Pancreas (tissue), 10 donors: ENCODE results near the gene RAPGEF3. TPM values are rescaled to one million over a fixed set of nuclear protein-coding genes. Genes with fewer than 3 reads are reported as not detected.
A peak's percentile ranks its signal among the peaks of the same experiment; 100 is the strongest.

Source experiments
- ATAC-seq, 4 donors: fragments of 200-7000 bp; cut with Tn5 transposase; one replicate each; pipeline versions ENCODE4 v1.8.0 to v1.9.1; 2020; ENCODE audit warnings: mild to moderate bottlenecking in 4 of 4, moderate library complexity in 4 of 4
- DNase-seq, 6 donors: peaks; one replicate each; pipeline ENCODE4 v3.0.0-alpha.2; 2020
- FAIRE-seq: peaks from 2 replicates; lab custom pipeline; 2012; peaks lifted over from hg19 to GRCh38; lab: Jason Lieb, UNC
- H3K27ac ChIP-seq, 4 donors: fragments of 200-600 bp; sonication (generic); 1 replicate in 3 of 4; 2 replicates in 1 of 4; pipeline versions ENCODE4 v1.5.0 to v1.8.0; 2020
- H3K27me3 ChIP-seq, 4 donors: fragments of 200-600 bp; one replicate each; pipeline ENCODE4 v1.8.0; 2021
- H3K36me3 ChIP-seq, 3 donors: fragments of 200-600 bp; sonication (generic) in 1 of 3; one replicate each; pipeline versions ENCODE4 v1.5.0 to v1.8.0; 2020 to 2021
- H3K4me1 ChIP-seq, 3 donors: fragments of 200-600 bp; one replicate each; pipeline ENCODE4 v1.8.0; 2021
- H3K4me3 ChIP-seq, 4 donors: fragments of 200-600 bp; sonication (generic) in 2 of 4; one replicate each; pipeline versions ENCODE4 v1.5.0 to v1.8.0; 2020 to 2021
- H3K9me3 ChIP-seq, 4 donors: fragments of 200-600 bp; one replicate each; pipeline ENCODE4 v1.8.0; 2021
- WGBS, 2 donors: extraction: QIAGEN DNeasy Blood & Tissue Kit; methylation state at CpG; one replicate each; pipeline ENCODE4 v1.1.7; 2013; 5-methylcytosine and 5-hydroxymethylcytosine counted together
- intact Hi-C, 3 donors: fragments of 100-400 bp; cut with DNase I; formaldehyde crosslinking; loops; one replicate each; pipeline versions ENCODE4 v1.11.1 to v1.14.2; 2022
- polyA plus RNA-seq, 2 donors: library from polyadenylated mRNA; stranded (reverse); fragments of 200-250 nt; gene quantifications; one replicate each; pipeline ENCODE4 v1.2.3, GENCODE V29; 2013
- total RNA-seq, 6 donors: library from RNA; stranded (reverse); fragmentation: NEBNext Ultra II Directional in 4 of 6; extraction: Animal tissue kit (Norgen Biotek cat#: 25700) in 4 of 6; gene quantifications; one replicate each; pipeline versions ENCODE4 v1.2.1 to v1.2.4, GENCODE V29; 2021 to 2023
- TF ChIP-seq, protein P1 (sequence below), 4 donors: fragments of 200-600 bp; sonication (generic) in 3 of 4; IDR thresholded peaks; one replicate each; pipeline versions ENCODE4 v1.5.0 to v1.8.0; 2021; ENCODE audit warnings: antibody characterized with exemption in 4 of 4
- donor health status: healthy with polysubstance abuse.
- donor health status: DM: no; HTN: no; CAD: no; lungs with moderate emphysema.
- donor health status: DM: no; HTN: no; CAD: no.
- donor health status: control.
- donor health status: control.
- donor health status: Bipolar disorder and iron deficiency.
- donor health status: DM: yes; HTN: yes; CAD: no.
- donor health status: DM: no; HTN: no; CAD: no.
- donor health status: DM: no; HTN: no; CAD: no.
- donor health status: DM: yes; HTN: yes; CAD: no.

The RAPGEF3 gene, protein sequence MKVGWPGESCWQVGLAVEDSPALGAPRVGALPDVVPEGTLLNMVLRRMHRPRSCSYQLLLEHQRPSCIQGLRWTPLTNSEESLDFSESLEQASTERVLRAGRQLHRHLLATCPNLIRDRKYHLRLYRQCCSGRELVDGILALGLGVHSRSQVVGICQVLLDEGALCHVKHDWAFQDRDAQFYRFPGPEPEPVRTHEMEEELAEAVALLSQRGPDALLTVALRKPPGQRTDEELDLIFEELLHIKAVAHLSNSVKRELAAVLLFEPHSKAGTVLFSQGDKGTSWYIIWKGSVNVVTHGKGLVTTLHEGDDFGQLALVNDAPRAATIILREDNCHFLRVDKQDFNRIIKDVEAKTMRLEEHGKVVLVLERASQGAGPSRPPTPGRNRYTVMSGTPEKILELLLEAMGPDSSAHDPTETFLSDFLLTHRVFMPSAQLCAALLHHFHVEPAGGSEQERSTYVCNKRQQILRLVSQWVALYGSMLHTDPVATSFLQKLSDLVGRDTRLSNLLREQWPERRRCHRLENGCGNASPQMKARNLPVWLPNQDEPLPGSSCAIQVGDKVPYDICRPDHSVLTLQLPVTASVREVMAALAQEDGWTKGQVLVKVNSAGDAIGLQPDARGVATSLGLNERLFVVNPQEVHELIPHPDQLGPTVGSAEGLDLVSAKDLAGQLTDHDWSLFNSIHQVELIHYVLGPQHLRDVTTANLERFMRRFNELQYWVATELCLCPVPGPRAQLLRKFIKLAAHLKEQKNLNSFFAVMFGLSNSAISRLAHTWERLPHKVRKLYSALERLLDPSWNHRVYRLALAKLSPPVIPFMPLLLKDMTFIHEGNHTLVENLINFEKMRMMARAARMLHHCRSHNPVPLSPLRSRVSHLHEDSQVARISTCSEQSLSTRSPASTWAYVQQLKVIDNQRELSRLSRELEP
- total RNA-seq (1 to 10 TPM; 2.5 to 6.7 (median 5.0) TPM), polyA plus RNA-seq (10 to 100 TPM; 51.4 to 54.4 TPM)

DNA sequence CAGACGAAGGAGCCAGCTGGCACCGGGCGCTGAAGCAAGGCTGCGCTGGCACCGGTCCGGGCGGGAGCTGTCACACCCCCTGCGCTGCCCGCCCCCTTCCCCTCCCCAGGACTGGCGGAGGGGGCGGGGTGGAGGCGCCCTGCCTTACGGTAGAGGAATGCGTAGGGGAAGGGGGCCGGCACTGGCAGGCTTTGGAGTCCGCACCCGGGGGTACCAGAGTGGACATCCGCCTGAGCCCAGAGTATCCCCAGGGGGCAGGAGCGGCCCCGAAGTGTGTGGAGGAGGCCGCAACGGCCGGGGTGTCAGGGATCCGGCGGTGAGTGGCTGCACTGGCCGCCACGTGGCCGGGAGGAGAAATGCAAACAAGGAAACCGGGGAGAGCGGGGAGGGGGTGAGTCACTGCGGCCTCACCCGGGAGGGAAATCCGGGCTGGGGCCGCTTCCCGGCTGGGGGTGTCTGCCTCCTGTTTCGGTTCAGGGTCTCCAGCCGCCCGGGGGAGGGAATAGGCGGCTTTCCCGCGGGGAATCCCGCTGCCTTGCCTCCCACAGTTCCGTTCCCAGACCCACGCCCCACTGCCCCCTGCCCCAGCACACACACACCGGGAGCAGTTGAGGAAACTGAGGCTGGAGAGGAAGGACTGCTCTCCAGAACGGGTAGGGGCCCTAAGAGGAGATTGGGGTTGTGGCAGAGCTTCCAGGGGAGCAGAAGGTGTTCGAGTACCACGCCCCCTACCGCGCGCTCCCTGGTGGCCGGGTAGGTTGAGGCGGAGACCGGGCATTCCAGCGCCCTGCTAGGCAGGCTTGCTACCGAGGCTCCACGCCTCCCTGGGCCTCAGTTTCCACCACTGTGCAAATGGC lies at the start of gene RAPGEF3:
RAPGEF3 (minus strand) TSS at position 47 of the 857 bp plus-strand sequence. CDS start 324 bp downstream, outside the sequence.
- TF ChIP-seq, protein P1, sequence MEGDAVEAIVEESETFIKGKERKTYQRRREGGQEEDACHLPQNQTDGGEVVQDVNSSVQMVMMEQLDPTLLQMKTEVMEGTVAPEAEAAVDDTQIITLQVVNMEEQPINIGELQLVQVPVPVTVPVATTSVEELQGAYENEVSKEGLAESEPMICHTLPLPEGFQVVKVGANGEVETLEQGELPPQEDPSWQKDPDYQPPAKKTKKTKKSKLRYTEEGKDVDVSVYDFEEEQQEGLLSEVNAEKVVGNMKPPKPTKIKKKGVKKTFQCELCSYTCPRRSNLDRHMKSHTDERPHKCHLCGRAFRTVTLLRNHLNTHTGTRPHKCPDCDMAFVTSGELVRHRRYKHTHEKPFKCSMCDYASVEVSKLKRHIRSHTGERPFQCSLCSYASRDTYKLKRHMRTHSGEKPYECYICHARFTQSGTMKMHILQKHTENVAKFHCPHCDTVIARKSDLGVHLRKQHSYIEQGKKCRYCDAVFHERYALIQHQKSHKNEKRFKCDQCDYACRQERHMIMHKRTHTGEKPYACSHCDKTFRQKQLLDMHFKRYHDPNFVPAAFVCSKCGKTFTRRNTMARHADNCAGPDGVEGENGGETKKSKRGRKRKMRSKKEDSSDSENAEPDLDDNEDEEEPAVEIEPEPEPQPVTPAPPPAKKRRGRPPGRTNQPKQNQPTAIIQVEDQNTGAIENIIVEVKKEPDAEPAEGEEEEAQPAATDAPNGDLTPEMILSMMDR (IDR thresholded peaks at IDR 0.05) = peak in 3 of 4 donors; percentile 23 to 50 (median 32)
- H3K27ac ChIP-seq = peak within 1 kb of the TSS; percentile 35 to 82 (median 64)
- intact Hi-C loops = no loop called here
- H3K27me3 ChIP-seq = no peaks in the 10 kb centered on the region
- H3K9me3 ChIP-seq = no peaks in the 10 kb centered on the region
- 1% methylated on average over 50 to 57 of the region's 57 CpGs for whole genome bisulfite sequencing, 2 donors
- peaks cover 3 to 28% (median 16%) of the 10 kb centered on the region in 3 donors for H3K4me1 ChIP-seq
- peak; percentile 90 to 96 (median 92) for ATAC-seq
- H3K4me3 ChIP-seq = peak within 1 kb of the TSS; percentile 37 to 70 (median 48)
- peak; percentile 85 to 95 (median 89) for DNase-seq
- no peak for FAIRE-seq
- no peaks in the 10 kb centered on the region for H3K36me3 ChIP-seq

DNA sequence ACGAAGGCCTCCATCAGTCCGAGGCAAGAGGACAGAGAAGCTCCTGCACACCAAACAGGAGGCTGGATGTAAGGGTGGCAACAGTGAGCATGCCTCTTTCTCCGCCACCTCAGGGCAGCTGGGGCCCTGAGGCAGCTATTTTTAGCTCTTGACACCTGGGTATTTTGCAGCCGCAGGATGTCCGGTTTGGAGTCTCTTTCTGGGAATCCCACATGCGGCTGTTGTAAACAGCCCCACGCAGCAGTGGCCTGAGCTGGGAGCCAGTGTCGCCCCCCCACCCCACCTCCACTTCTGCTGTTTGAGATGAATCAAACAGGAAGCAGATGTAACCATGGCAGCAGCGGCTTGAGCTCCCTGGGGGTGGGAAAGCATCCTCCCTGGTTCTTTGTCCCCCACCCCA lies 49.4 kb upstream of the RAPGEF3 start:
- ATAC-seq (peak in 1 of 4 donors; percentile 5), DNase-seq (peak in 1 of 6 donors; percentile 44)

DNA sequence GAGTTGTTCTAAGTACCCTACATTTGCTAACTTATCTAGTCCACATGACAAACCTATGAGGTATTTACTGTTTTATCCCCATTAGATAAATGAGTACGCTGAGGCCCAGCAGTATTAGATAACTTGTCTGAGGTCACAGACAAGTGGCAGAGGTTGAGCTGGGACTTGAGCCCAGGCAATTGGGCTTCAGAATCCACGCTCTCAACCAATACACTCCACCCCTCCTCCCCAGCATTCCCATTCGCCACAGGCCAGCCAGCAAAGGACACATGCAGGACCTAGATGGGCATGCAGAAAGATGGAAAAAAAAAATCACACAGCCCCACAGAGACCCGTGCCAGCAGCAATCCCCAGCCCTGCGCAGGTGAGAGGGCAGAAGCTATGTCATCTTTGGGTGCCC lies 48.7 kb upstream of the RAPGEF3 start:
- FAIRE-seq (no peak), ATAC-seq (peak in 2 of 4 donors; percentile 5 to 9), DNase-seq (no peak)
- Histone ChIP-seq H3K27ac (peak overlapping the region in 1 of 4 donors; percentile 73), H3K4me1 (peaks cover 0 to 45% (median 7%) of the 10 kb centered on the region in 3 donors), H3K27me3 (no peaks in the 10 kb centered on the region), H3K36me3 (no peaks in the 10 kb centered on the region), H3K9me3 (no peaks in the 10 kb centered on the region), H3K4me3 (no peak overlapping the region)
- intact Hi-C loops = no loop called here
- 46 to 54% methylated on average over 5 of the region's 5 CpGs for WGBS, 2 donors
- TF ChIP-seq, protein P1 (IDR thresholded peaks at IDR 0.05) = no peak

More for the DNA sequence above, 49.4 kb upstream of the RAPGEF3 start:
- Histone ChIP-seq H3K27me3 (no peaks in the 10 kb centered on the region), H3K27ac (peak overlapping the region in 2 of 4 donors; percentile 50 to 73), H3K4me1 (peaks cover 0 to 41% (median 10%) of the 10 kb centered on the region in 3 donors), H3K9me3 (no peaks in the 10 kb centered on the region), H3K36me3 (no peaks in the 10 kb centered on the region), H3K4me3 (no peak overlapping the region)
- 60 to 67% methylated on average over 9 of the region's 9 CpGs for WGBS, 2 donors
- TF ChIP-seq, protein P1 (IDR thresholded peaks at IDR 0.05) = no peak
- no peak for FAIRE-seq
- intact Hi-C loops = no loop called here

DNA sequence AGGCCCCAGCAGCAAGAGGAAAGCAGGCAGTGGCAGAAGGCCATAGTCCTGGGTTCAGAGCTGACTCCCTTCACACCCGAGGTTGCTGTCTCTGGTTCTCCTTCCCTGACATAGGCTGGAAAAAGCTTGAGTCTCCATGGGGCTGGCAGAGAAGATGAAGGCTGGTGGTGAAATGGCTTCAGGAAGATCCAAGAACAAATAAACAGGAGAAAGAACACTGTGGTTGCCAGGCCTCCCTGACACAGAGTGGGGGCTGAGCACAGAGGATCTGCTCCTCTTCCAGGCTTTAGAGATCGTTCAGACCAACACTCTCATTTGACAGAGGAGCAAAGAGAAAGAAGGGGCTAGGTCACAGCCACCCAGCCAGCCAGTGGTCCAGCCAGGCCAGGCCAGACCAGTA lies 46.7 kb upstream of the RAPGEF3 start:
- FAIRE-seq (no peak), DNase-seq (no peak), ATAC-seq (no peak)
- Histone ChIP-seq H3K4me3 (no peak overlapping the region), H3K27me3 (no peaks in the 10 kb centered on the region), H3K27ac (no peak overlapping the region), H3K9me3 (no peaks in the 10 kb centered on the region), H3K4me1 (peaks cover 0 to 41% (median 0%) of the 10 kb centered on the region in 3 donors), H3K36me3 (no peaks in the 10 kb centered on the region)
- WGBS, 2 donors = 67 to 82% methylated on average over 2 of the region's 2 CpGs
- TF ChIP-seq, protein P1 (IDR thresholded peaks at IDR 0.05) = no peak
- intact Hi-C loops = no loop called here
